Activated T-cell treated with anti-CD3 and anti-CD28 coated beads, Interleukin-2, amount 50 U/mL, for 1 hour (primary cell): ENCODE data around the gene DKKL1.
A peak's percentile ranks its signal among the peaks of the same experiment; 100 is the strongest.

Experiments used
- DNase-seq: peaks from one replicate; pipeline ENCODE4 v3.0.0-alpha.2; 2020

The DKKL1 gene

GRCh38 chr19:49338691-49339300 is 24.9 kb upstream of the DKKL1 start:
- no peak for DNase-seq

GRCh38 chr19:49339301-49340068 is 24.2 kb upstream of the DKKL1 start:
- no peak for DNase-seq

- DNase-seq = no peak
Observed at GRCh38 chr19:49340069-49340864, 23.4 kb upstream of the DKKL1 start.

- DNase-seq = no peak
Observed at GRCh38 chr19:49340865-49341718, 22.6 kb upstream of the DKKL1 start.

- DNase-seq = no peak
Observed at GRCh38 chr19:49342291-49342721, 21.4 kb upstream of the DKKL1 start.

- DNase-seq = no peak
Observed at GRCh38 chr19:49343123-49343522, 20.6 kb upstream of the DKKL1 start.

GRCh38 chr19:49344505-49345423 is 18.9 kb upstream of the DKKL1 start:
- DNase-seq = no peak

GRCh38 chr19:49347191-49347590 is 16.5 kb upstream of the DKKL1 start:
- DNase-seq = no peak

- no peak for DNase-seq
Observed at GRCh38 chr19:49347835-49348234, 15.8 kb upstream of the DKKL1 start.

GRCh38 chr19:49348305-49349189 is 15.1 kb upstream of the DKKL1 start:
- no peak for DNase-seq

GRCh38 chr19:49349567-49349966 is 14.1 kb upstream of the DKKL1 start:
- DNase-seq = no peak

GRCh38 chr19:49355909-49356353 is 7.7 kb upstream of the DKKL1 start:
- DNase-seq = no peak

GRCh38 chr19:49356382-49356781 is 7.3 kb upstream of the DKKL1 start:
- DNase-seq = no peak

- DNase-seq = no peak
Observed at GRCh38 chr19:49357186-49357585, 6.5 kb upstream of the DKKL1 start.

- no peak for DNase-seq
Observed at GRCh38 chr19:49359851-49360820, 3.5 kb upstream of the DKKL1 start.

GRCh38 chr19:49361438-49362047 is 2.1 kb upstream of the DKKL1 start:
- no peak for DNase-seq

- peak; percentile 37 for DNase-seq
Observed at GRCh38 chr19:49362048-49362928, 1.4 kb upstream of the DKKL1 start, which contains the start of gene TEAD2. TEAD2 (minus strand) TSS chr19:49362416; CDS start chr19:49360075, 2,341 bp downstream.

- peak; percentile 46 for DNase-seq
Observed at GRCh38 chr19:49362929-49363267, 779 bp upstream of the DKKL1 start.
